HG02981 (cell line): Measurements from ENCODE around the gene GLT8D1.
A peak's percentile ranks its signal among the peaks of the same experiment; 100 is the strongest.
"Not testable (repeated sequence)": the region's sequence is repeated elsewhere in the genome, so short reads cannot be mapped to it uniquely, and the experiment has no call there.

Source experiments
- ATAC-seq: cut with Tn5 transposase; IDR thresholded peaks from one replicate; pipeline ENCODE4 v1.9.1; 2021; ENCODE audit warnings: mild to moderate bottlenecking, moderate library complexity; ENCODE audit not compliant: unreplicated experiment

The GLT8D1 gene, protein sequence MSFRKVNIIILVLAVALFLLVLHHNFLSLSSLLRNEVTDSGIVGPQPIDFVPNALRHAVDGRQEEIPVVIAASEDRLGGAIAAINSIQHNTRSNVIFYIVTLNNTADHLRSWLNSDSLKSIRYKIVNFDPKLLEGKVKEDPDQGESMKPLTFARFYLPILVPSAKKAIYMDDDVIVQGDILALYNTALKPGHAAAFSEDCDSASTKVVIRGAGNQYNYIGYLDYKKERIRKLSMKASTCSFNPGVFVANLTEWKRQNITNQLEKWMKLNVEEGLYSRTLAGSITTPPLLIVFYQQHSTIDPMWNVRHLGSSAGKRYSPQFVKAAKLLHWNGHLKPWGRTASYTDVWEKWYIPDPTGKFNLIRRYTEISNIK

DNA sequence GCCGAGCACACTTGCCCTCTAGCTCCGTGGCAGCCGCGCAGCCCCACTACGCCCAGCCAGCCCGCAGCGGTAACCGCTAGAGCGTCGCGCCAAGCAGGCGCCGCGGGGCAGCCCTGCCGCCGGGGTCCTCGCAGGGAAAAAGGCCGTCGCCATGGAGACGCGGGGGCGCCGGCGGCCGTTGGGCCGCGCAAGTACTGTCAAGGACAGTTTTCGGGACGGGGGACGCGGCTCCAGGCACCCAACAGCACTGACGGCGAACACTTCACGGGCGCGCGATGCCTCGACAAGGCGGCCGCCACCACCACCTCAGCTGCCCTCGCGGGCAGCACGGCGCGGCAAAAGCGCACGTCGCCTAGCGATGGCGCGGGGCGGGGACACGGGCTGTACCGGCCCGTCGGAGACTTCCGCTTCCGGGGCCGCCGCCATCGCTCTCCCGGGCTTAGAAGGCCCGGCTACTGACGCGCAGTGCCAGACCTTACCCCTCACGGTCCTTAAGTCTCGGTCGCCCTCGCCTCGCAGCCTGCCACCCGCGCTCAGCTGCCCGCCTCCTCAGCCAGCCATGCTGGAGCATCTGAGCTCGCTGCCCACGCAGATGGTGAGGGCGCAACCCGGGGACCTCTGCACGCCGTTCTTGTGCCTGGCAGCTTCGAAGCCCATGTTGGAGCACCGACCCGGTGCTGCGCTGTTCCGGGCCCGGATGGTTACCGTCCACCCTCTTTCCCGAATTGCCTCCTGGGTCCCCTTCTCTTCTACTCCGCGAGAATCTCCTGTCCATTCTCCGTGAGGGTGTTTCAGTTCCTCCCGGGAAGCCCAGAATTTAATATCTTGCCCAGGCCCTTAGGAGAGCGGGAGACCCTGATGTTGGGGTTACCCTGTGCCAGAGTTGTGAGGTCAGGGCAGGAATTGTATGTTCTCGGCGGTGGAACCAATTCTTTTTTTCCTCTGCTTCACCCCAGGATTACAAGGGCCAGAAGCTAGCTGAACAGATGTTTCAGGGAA is at the start of gene GLT8D1, which contains the start of gene SPCS1:
GLT8D1 (minus strand) TSS at position 104 of the 999 bp plus-strand sequence. CDS start 5,331 bp downstream, outside the sequence.
SPCS1 (plus strand) TSS at position 419 of the 999 bp plus-strand sequence; CDS start at position 560, 141 bp downstream.
- peak; percentile 89 for ATAC-seq

DNA sequence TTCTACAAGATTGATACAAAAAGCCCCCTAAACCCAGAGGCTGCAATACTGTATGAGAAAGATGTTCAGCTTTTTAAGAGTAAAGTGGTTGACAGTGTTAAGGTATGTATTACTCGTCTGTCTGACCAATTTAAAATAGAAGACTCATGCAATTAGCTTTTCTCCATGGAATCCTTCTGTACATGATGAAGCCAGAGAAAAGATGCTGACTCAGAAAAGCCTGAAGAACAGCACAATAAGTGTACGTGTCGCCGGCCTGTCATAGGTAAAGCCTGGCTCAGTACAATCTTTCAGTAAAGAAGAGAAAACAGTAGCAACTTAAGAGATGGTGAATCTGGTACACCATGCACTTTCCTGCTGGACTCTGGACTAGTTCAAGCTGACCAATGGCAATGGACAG is 48.8 kb upstream of the GLT8D1 start:
- ATAC-seq = no peak

DNA sequence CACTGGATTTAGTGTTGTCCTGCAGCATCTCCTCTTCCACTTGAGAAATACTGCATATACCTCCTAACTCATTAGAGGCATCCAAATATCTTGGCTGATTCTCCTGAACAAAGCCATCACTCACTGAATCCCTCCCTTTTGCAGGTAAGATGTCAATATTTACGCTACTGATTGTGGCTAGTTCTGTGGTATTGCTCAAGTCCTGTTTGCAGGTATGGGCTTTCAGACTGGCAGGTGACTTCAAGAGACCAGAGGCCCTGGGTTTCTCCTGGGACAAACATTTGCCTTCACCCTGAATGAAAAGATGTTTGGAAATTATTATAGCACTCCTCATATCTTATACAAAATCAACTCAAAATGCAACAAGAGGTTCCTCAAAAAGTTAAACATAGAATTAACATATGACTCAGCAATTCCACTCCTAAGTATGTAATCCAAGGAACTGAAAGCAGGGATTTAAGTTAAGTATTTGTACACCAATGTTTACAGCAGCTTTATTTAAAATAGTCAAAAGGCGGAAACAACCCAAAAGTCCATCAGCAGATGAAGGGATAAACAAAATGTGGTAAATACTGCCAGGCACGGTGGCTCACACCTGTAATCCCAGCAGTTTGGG is 46.6 kb upstream of the GLT8D1 start:
- no peak for ATAC-seq

DNA sequence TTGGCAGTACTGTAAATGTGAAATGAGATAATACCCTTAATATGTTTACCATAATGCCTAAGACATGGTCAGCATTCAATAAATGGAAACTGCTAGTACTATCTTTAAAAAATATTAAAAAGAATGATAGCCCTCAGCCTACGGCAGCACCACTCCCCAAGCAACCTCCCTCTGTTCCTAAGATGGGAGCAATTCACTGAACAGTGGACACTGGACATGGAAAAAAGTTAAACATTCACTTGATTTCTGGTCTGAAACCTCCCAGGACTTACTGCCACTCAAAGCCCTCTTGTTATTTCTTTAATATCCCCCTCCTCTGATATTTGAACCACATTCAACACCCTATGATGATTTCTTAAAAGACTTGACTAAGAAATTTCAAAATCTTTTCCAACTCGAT is 38.1 kb upstream of the GLT8D1 start:
- ATAC-seq = no peak

DNA sequence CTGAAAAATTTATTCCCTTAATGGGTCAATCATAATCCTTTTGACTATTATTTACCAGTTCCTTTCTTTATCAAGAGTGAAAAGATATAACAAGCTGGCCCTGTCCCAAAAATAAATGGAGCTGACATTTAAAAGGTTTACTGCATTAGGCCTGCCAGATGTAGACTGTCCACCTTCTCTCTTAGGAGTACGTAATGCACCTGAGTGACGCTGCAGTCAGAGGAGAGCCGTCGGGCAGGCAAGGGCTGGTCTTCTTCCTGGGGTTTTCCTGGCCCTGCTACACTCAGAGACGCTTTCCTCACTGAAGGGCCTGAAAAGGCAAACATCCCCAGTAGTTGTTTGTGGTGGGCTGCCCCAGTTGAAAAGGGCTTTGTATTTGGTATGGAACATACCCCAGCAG is 37.6 kb upstream of the GLT8D1 start:
- ATAC-seq = no peak

DNA sequence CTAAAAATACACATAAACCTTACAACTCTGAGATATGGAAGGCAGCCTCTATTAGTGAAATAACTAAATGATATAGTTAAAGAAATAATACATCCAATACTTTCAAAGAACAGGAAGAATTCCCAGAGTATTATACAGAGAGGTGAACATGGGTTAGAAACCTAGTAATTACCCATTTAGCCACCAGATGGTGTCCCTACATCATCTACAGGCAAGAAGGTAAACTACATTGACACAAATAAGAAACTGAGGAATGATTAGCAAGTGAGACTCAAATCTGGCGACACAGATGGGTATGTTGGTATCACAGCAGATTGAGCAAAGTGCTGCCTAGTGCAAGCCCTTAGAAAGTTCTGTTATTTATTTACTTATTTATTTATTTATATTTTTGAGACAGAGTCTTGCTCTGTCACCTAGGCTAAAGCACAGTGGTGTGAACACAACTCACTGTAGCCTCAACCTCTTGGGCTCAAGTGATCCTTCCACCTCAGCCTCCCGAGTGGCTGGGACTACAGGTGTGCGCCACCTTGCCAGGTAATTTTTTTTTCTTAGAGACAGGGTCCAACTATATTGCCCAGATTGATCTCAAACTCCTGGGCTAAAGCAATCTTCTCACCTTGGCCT is 36.9 kb upstream of the GLT8D1 start:
- no peak for ATAC-seq

DNA sequence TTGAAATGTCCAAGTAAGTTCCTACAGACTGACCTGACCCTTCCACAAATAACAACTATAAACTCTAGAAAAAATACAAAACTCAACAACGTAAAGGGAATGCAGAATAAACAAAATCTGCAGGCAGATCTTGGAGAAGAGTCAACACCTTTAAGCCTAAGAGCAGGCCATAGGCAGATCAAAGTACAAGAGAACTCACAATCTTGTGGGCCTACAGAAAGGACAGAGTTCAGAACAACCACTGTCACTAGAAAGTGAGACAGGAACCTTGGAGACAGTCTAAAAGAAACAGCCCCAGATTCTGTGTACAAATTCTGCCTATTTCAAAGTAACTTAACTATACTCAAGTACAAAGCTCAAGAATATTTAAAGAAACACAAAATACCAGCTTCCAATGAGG is 34.1 kb upstream of the GLT8D1 start:
- ATAC-seq = no peak

DNA sequence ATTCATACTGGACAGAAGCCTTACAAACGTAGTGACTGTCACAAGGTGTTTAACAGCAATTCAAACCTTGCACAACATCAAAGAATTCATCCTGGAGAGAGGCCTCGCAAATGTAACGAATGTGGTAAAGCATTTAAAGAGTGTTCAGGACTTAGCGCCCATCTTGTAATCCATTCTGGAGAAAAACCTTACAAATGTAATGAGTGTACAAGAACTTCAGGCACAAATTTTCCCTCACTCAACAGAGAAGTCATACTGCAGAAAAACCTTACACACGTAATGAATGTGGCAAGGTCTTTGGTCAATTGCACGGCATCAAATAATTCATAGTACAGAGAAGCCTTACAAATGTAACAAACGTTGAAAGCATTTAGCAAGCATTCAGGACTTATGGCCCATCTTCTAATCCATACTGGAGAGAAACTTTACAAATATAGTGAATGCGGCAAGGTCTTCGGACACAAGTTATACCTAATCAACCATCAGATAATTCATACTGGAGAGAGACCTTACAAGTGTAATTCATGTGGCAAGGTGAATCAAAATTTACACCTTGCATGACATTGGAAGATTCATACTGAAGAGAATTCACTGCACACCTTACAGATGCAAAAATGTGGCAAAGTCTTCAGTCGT is 27.8 kb upstream of the GLT8D1 start:
- ATAC-seq = no peak

DNA sequence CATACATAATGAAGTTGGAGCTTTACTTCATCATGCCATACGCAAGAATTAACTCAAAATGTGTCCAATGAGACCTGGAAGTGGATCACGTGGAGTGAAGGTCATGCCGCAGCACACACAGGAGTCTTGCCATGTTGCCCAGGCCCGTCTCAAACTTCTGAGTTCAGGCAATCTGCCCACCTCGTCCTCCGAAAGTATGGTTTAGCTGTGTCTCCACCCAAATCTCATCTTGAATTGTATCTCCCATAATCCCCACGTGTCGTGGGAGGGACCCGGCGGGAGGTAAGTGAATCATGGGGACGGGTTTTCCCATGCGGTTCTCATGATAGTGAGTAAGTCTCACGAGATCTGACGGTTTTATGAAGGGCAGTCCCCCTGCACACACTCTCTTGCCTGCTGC is 26.0 kb upstream of the GLT8D1 start:
- no peak for ATAC-seq

DNA sequence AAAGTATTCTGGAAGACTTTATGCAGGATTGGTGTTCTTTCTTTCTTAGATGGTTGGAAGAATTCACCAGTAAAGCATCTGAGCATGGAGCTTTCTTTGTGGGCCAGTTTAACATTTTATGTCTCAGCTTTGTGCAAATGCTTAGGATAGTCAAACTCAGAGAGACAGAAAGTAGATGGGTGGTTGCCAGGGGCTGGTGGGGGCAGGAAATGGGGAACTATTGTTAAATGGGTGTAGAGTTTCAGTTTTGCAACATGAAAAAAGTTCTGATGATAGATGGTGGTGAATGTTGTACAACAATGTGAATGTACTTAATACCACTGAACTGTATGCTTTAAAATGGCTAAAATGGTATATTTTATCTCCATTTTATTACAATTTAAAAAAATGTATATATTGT is 25.1 kb upstream of the GLT8D1 start:
- ATAC-seq = no peak

DNA sequence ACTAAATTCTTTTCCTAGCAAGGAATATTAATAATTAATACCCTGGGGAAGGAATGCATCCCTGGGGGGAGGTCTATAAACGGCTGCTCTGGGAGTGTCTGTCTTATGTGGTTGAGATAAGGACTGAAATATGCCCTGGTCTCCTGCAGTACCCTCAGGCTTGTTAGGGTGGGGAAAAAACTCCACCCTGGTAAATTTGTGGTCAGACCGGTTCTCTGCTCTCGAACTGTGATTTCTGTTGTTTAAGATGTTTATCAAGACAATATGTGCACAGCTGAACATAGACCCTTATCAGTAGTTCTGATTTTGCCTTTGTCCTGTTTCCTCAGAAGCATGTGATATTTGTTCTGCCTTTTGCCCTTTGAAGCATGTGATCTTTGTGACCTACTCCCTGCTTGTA is 23.2 kb upstream of the GLT8D1 start:
- ATAC-seq = not testable (repeated sequence)

DNA sequence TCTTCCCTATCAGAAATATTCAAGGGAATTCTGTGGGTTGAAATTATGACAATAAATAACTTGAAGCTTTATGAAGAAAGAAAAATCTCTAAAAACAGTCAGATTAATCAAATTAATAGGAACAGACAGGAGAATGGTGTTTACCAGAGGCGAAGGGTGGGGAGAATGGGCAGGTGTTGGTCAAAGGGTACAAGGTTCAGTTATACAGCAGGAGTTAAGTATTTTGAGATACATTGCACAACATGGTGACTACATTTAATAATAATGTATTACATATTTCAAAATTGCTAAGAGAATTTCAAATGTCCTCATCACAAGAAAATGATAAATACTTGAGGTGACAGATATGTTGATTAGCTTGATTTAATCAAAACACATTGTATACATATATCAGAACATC is 18.9 kb upstream of the GLT8D1 start:
- ATAC-seq = no peak

DNA sequence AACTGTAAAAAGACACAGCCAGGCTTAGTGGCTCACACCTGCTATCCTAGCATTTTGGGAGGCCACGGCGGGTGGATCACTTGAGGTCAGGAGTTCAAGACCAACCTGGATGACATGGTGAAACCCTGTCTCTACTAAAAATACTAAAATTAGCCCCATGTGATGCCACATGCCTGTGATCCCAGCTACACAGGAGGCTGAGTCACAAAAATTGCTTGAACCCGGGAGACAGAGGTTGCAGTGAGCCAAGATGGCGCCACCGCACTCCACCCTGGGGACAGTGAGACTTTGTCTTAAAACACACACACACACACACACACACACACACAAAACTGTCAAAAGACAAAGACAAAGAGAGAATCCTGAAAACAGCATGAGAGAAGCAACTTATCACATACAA is 18.3 kb upstream of the GLT8D1 start:
- no peak for ATAC-seq

DNA sequence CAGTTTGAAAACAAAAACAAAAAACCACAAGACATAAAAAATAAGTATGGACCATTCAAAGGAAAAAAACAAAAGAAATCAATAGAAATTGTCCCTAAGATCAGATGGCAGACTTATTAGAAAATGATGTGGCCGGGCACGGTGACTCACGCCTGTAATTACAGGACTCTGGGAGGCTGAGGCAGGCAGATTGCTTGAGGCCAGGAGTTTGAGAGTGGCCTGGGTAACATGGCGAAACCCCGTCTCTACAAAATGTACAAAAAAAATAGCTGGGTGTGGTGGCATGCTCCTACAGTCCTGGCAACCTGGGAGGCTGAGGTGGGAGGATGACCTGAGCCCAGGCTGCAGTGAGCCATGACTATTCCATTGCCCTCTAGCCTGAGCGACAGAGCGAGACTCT is 16.9 kb upstream of the GLT8D1 start:
- ATAC-seq = no peak

DNA sequence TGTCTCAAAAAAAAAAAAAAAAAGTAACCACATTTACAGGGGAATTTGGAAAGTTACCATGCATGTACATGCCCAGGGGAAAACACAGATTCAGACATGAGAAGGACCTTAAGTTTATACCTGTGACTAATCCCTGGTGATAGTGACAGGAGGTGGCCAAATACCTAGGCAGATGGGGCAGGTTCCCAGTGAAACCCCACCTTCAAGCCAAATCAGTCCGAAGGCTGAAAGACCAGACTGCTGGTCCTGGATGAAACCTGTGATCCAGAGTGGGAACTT is 16.1 kb upstream of the GLT8D1 start:
- no peak for ATAC-seq

DNA sequence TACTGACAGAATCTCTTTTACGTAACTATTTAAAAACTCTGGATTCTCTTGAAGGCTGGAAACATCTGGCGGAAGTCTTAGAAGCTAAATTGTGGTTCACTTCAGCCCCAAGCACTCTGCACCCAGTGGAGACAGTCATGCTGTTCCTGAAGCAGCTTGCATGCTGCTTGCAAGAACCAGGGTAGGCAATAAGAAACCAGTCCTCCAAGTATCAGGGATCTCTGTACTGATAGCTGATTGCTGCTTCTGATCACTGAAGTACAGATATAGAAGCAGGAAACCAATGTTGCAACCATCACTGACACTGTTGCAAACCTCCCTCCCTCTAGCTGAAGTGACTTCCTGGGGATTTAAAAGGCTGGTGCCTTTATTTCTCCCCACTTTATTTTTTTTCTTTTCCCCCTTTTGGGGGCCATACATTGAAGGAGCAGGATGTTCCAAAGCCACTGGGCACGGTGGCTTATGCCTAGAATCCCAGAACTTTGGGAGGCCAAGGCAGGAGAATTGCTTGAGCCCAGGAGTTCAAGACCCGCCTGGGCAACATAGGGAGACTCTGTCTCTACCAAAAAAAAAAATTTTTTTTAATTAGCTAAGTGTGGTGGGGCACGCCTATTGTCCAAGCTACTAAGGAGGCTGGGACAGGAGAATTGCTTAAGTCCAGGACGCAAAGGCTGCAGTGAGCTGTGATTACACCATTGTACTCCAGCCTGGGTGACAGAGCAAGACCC is 15.6 kb upstream of the GLT8D1 start:
- no peak for ATAC-seq

DNA sequence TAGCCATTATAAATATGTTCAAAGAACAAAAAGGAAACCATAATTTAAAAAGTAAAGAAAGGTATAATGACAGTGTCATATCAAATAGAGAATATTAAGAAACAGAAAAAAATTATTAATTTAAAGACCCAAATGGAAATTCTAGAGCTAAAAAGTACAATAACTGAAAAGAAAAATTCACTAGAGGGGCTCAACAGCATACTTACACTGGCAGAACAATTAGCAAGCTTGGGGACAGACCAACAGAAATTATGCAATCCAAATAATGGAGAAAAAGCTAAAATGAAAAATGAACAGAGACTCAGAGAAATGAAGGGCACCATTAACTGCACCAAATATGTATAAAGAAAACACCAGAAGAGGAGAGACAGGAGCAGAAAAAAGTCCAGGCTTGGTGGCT is 14.0 kb upstream of the GLT8D1 start:
- no peak for ATAC-seq

DNA sequence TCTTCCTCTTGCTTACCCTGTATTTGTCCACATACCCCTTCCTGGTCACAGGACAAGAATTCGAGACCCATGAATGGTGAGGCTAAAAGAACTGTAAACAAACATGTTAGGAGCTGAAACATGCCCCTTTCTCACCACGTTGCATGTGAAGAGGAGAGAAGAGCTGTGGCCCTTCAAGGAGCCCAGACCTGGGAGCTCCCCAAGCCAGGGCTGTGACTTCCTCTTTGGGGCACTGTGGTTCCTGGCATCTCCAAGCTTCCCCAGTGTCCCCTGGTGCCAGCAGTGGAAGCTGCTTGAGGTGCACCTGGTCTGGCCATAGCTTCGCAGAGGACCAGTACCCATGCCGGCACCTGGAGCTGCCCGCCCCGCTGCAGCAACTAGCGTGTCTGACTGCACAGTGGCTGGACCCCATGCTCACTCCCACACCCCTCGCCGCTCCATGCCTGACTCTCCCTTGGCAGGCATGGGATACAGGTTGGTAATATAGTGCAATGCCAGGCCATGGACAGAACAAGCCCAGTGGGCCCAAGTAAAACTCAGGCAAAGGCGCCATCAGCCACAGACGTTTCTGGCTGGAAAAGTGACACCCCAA is 10.2 kb upstream of the GLT8D1 start:
- ATAC-seq = no peak
